BJ (cell line): ENCODE measurements around the gene MRPS24. TPM values are rescaled to one million over a fixed set of nuclear protein-coding genes. Genes with fewer than 3 reads are reported as not detected.

Source experiments
- CTCF ChIA-PET: fragments of 350-600 bp; formaldehyde crosslinking; extraction: SDS; loops from one replicate; lab custom pipeline; 2021; ENCODE audit warnings: antibody characterized with exemption, inconsistent platforms; lab: Yijun Ruan, JAX
- POLR2A ChIA-PET: fragments of 300-600 bp; sonication (Branson Sonifier 250); formaldehyde crosslinking; extraction: SDS; loops from one replicate; lab custom pipeline; 2021; ENCODE audit warnings: antibody characterized with exemption; lab: Charles Lee
- DNase-seq: peaks from one replicate; pipeline ENCODE4 v3.0.0-alpha.2; 2011; ENCODE audit warnings: low read depth
- H3K27me3 ChIP-seq: 2 replicates; pipeline ENCODE4 v1.6.0; 2011; ENCODE audit warnings: low read length; ENCODE audit not compliant: control insufficient read depth, insufficient read depth
- H3K36me3 ChIP-seq: 2 replicates; pipeline ENCODE4 v1.5.1; 2011; ENCODE audit warnings: low read length; ENCODE audit not compliant: control insufficient read depth, insufficient read depth
- H3K4me3 ChIP-seq: 2 replicates; pipeline ENCODE4 v1.5.1; 2011; ENCODE audit warnings: low read depth, mild to moderate bottlenecking, control low read depth, low read length
- CTCF ChIP-seq: IDR thresholded peaks from 2 replicates; pipeline ENCODE4 v1.5.1; 2011; ENCODE audit warnings: low read depth, mild to moderate bottlenecking, control low read depth, inconsistent platforms, low read length, moderate library complexity; ENCODE audit not compliant: insufficient read depth
- polyA plus RNA-seq: library from polyadenylated mRNA; depleted of rRNA; stranded (reverse); fragments of >200 nt; gene quantifications from 2 replicates; pipeline ENCODE4 v1.2.3, GENCODE V29; 2011

MRPS24 gene
- polyA plus RNA-seq, 1 experiment: 229 TPM

- no peak for TF ChIP-seq CTCF
- ChIA-PET POLR2A (no interaction called here), CTCF (interaction anchor here (1.0 to 3.7 kb wide), 2 partner anchors 12 kb away, joined by 5 to 43 read pairs; no protein-coding TSS in a partner anchor)
- no peaks in the 10 kb centered on the region for H3K36me3 ChIP-seq
- no peak overlapping the region for H3K4me3 ChIP-seq
- no peak for DNase-seq
- H3K27me3 ChIP-seq: no peaks in the 10 kb centered on the region
Measured at GRCh38 chr7:43850348-43851116, 18.8 kb downstream of the MRPS24 start.

- no peak for TF ChIP-seq CTCF
- Histone ChIP-seq H3K36me3 (no peaks in the 10 kb centered on the region), H3K27me3 (no peaks in the 10 kb centered on the region), H3K4me3 (no peak overlapping the region)
- POLR2A ChIA-PET: no interaction called here
- CTCF ChIA-PET: interaction anchor here (0.6 to 3.7 kb wide), 2 partner anchors 10 to 254 kb away, joined by 3 to 43 read pairs; no protein-coding TSS in a partner anchor
- DNase-seq: no peak
Measured at GRCh38 chr7:43849047-43849446, 20.3 kb downstream of the MRPS24 start.

GRCh38 chr7:43847496-43847895 lies 21.8 kb downstream of the MRPS24 start:
- CTCF ChIA-PET: interaction anchor here (0.9 to 3.7 kb wide), 3 partner anchors 9 to 265 kb away, joined by 4 to 43 read pairs (median 5); partner anchors contain the start of gene STK17A
- Histone ChIP-seq H3K4me3 (no peak overlapping the region), H3K36me3 (no peaks in the 10 kb centered on the region), H3K27me3 (no peaks in the 10 kb centered on the region)
- TF ChIP-seq CTCF: no peak
- POLR2A ChIA-PET: no interaction called here
- no peak for DNase-seq

- Histone ChIP-seq H3K36me3 (no peaks in the 10 kb centered on the region), H3K4me3 (no peak overlapping the region), H3K27me3 (peaks cover 2% of the 10 kb centered on the region; the same call in 1 of the 2 replicates)
- ChIA-PET CTCF (interaction anchor here (2.4 kb wide), 1 partner anchor 262 kb away, joined by 9 read pairs; the partner anchor contains the start of gene STK17A), POLR2A (no interaction called here)
- no peak for DNase-seq
- TF ChIP-seq CTCF: no peak
Measured at GRCh38 chr7:43844662-43845061, 24.7 kb downstream of the MRPS24 start.

- ChIA-PET POLR2A (no interaction called here), CTCF (interaction anchor here (1.3 to 2.4 kb wide), 2 partner anchors 124 to 262 kb away, joined by 3 to 9 read pairs; partner anchors contain the start of gene STK17A)
- Histone ChIP-seq H3K27me3 (peaks cover 2% of the 10 kb centered on the region; the same call in 1 of the 2 replicates), H3K4me3 (no peak overlapping the region), H3K36me3 (no peaks in the 10 kb centered on the region)
- TF ChIP-seq CTCF: no peak
- DNase-seq: no peak
Measured at GRCh38 chr7:43844257-43844656, 25.1 kb downstream of the MRPS24 start.
